Nephron (organoid): Measurements from ENCODE around the gene ANKRD2.

Experiments used
- H3K27ac Mint-ChIP-seq, 3 experiments: 2 replicates each; pipeline ENCODE4 v1.8.0; 2020; ENCODE audit warnings: mixed read lengths in 3 of 3, mild to moderate bottlenecking in 2 of 3, moderate library complexity in 1 of 3
- H3K27me3 Mint-ChIP-seq: 2 replicates; pipeline ENCODE4 v1.8.0; 2021; ENCODE audit warnings: low read depth, mild to moderate bottlenecking, moderate library complexity, mixed read lengths
- H3K36me3 Mint-ChIP-seq: 2 replicates; pipeline ENCODE4 v1.8.0; 2020; ENCODE audit warnings: low read depth, mixed read lengths
- H3K4me1 Mint-ChIP-seq: 2 replicates; pipeline ENCODE4 v1.8.0; 2020; ENCODE audit warnings: mixed read lengths
- H3K4me3 Mint-ChIP-seq, 3 experiments: 2 replicates each; pipeline ENCODE4 v1.8.0; 2020; ENCODE audit warnings: mild to moderate bottlenecking in 3 of 3, mixed read lengths in 3 of 3, moderate library complexity in 2 of 3
- H3K9me3 Mint-ChIP-seq: 2 replicates; pipeline ENCODE4 v1.8.0; 2020; ENCODE audit warnings: mixed read lengths
- CTCF ChIP-seq, 3 experiments: fragments of 200-600 bp; sonication (generic); IDR thresholded peaks; one replicate each; pipeline ENCODE4 v1.5.0; 2021; ENCODE audit warnings: antibody characterized with exemption in 3 of 3; ENCODE audit not compliant: unreplicated experiment in 3 of 3

Gene ANKRD2

GRCh38 chr10:97597778-97598177, 25.2 kb downstream of the ANKRD2 start:
- no peaks in the 10 kb centered on the region for H3K36me3 Mint-ChIP-seq
- peaks cover 5% of the 10 kb centered on the region for H3K27me3 Mint-ChIP-seq
- no peak overlapping the region for H3K4me3 Mint-ChIP-seq
- no peak for TF ChIP-seq CTCF (IDR thresholded peaks at IDR 0.05; ENCODE audit: unreplicated experiment in 3 of 3)
- H3K27ac Mint-ChIP-seq = no peak overlapping the region
- H3K9me3 Mint-ChIP-seq = no peaks in the 10 kb centered on the region
- H3K4me1 Mint-ChIP-seq = peaks cover 4% of the 10 kb centered on the region

- no peak for TF ChIP-seq CTCF (IDR thresholded peaks at IDR 0.05; ENCODE audit: unreplicated experiment in 3 of 3)
- Mint-ChIP-seq H3K4me1 (peaks cover 4% of the 10 kb centered on the region), H3K27me3 (peaks cover 5% of the 10 kb centered on the region), H3K27ac (no peak overlapping the region), H3K36me3 (no peaks in the 10 kb centered on the region), H3K4me3 (no peak overlapping the region), H3K9me3 (no peaks in the 10 kb centered on the region)
These were observed 26.1 kb downstream of the ANKRD2 start for GRCh38 chr10:97598407-97599271.

- H3K36me3 Mint-ChIP-seq = no peaks in the 10 kb centered on the region
- no peak overlapping the region for H3K4me3 Mint-ChIP-seq
- no peak overlapping the region for H3K27ac Mint-ChIP-seq
- H3K27me3 Mint-ChIP-seq = peaks cover 5% of the 10 kb centered on the region
- H3K9me3 Mint-ChIP-seq = no peaks in the 10 kb centered on the region
- no peak for TF ChIP-seq CTCF (IDR thresholded peaks at IDR 0.05; ENCODE audit: unreplicated experiment in 3 of 3)
- peaks cover 4% of the 10 kb centered on the region for H3K4me1 Mint-ChIP-seq
These were observed 26.7 kb downstream of the ANKRD2 start for GRCh38 chr10:97599272-97599619.

- Mint-ChIP-seq H3K27me3 (peaks cover 5% of the 10 kb centered on the region), H3K4me3 (no peak overlapping the region), H3K9me3 (no peaks in the 10 kb centered on the region), H3K27ac (no peak overlapping the region), H3K4me1 (peaks cover 4% of the 10 kb centered on the region), H3K36me3 (no peaks in the 10 kb centered on the region)
- no peak for TF ChIP-seq CTCF (IDR thresholded peaks at IDR 0.05; ENCODE audit: unreplicated experiment in 3 of 3)
These were observed 28.0 kb downstream of the ANKRD2 start for GRCh38 chr10:97600616-97601015.

GRCh38 chr10:97601268-97602215, 29.0 kb downstream of the ANKRD2 start:
- H3K27ac Mint-ChIP-seq = no peak overlapping the region
- peaks cover 4% of the 10 kb centered on the region for H3K4me1 Mint-ChIP-seq
- H3K4me3 Mint-ChIP-seq = no peak overlapping the region
- peaks cover 5% of the 10 kb centered on the region for H3K27me3 Mint-ChIP-seq
- TF ChIP-seq CTCF (IDR thresholded peaks at IDR 0.05; ENCODE audit: unreplicated experiment in 3 of 3) = no peak
- H3K9me3 Mint-ChIP-seq = no peaks in the 10 kb centered on the region
- no peaks in the 10 kb centered on the region for H3K36me3 Mint-ChIP-seq
